GM23338 (cell line): ENCODE measurements around the gene PCNX3. TPM values are rescaled to one million over a fixed set of nuclear protein-coding genes. Genes with fewer than 3 reads are reported as not detected.

Source experiments
- ATAC-seq: fragments of 200-7000 bp; cut with Tn5 transposase; 3 replicates; pipeline ENCODE4 v1.9.1; 2020
- DNase-seq: peaks from one replicate; pipeline ENCODE4 v3.0.0-alpha.2; 2015; ENCODE audit warnings: low spot score
- H2AFZ ChIP-seq: fragments of 200-600 bp; sonication (generic); 2 replicates; pipeline ENCODE4 v1.8.0; 2016; ENCODE audit warnings: antibody characterized with exemption, mild to moderate bottlenecking, moderate library complexity
- H3F3A ChIP-seq: fragments of 200-600 bp; sonication (generic); replicated peaks from 2 replicates; pipeline ENCODE4 v1.8.0; 2017; ENCODE audit warnings: antibody characterized with exemption, mixed run types, low read depth
- H3K27ac ChIP-seq: fragments of 200-600 bp; sonication (generic); 2 replicates; pipeline ENCODE4 v1.6.1; 2016; ENCODE audit warnings: low read depth
- H3K27me3 ChIP-seq: fragments of 200-600 bp; sonication (generic); 2 replicates; pipeline ENCODE4 v1.8.0; 2016; ENCODE audit warnings: mild to moderate bottlenecking, mixed run types, moderate library complexity; ENCODE audit not compliant: insufficient read depth
- H3K36me3 ChIP-seq: fragments of 200-600 bp; sonication (generic); 2 replicates; pipeline ENCODE4 v1.8.0; 2016; ENCODE audit warnings: mild to moderate bottlenecking; ENCODE audit not compliant: insufficient read depth
- H3K4me1 ChIP-seq: fragments of 200-600 bp; sonication (generic); 2 replicates; pipeline ENCODE4 v1.8.0; 2016; ENCODE audit warnings: mild to moderate bottlenecking, moderate library complexity; ENCODE audit not compliant: insufficient read depth
- H3K4me2 ChIP-seq: fragments of 200-600 bp; sonication (generic); 2 replicates; pipeline ENCODE4 v1.7.1; 2017; ENCODE audit warnings: mixed run types
- H3K4me3 ChIP-seq: fragments of 200-600 bp; sonication (generic); 2 replicates; pipeline ENCODE4 v1.6.1; 2016; ENCODE audit warnings: mixed run types
- H3K79me2 ChIP-seq: fragments of 200-600 bp; sonication (generic); replicated peaks from 2 replicates; pipeline ENCODE4 v1.8.0; 2017; ENCODE audit warnings: mild to moderate bottlenecking; ENCODE audit not compliant: insufficient read depth
- H3K9me2 ChIP-seq: fragments of 200-600 bp; sonication (generic); 2 replicates; pipeline ENCODE4 v1.8.0; 2017; ENCODE audit not compliant: insufficient read depth
- H4K20me1 ChIP-seq: fragments of 200-600 bp; sonication (generic); replicated peaks from 2 replicates; pipeline ENCODE4 v1.8.0; 2017; ENCODE audit warnings: mild to moderate bottlenecking; ENCODE audit not compliant: insufficient read depth
- H3K27ac Mint-ChIP-seq: 2 replicates; pipeline ENCODE4 v1.8.0; 2020; ENCODE audit warnings: inconsistent platforms, mild to moderate bottlenecking, moderate library complexity, mixed read lengths
- H3K27me3 Mint-ChIP-seq: 3 replicates; pipeline ENCODE4 v1.8.0; 2022; ENCODE audit warnings: low read depth, mild to moderate bottlenecking, moderate library complexity, mixed read lengths, inconsistent platforms; ENCODE audit not compliant: insufficient read depth, poor library complexity
- H3K36me3 Mint-ChIP-seq: 3 replicates; pipeline ENCODE4 v1.8.0; 2021; ENCODE audit warnings: low read depth, mild to moderate bottlenecking, inconsistent platforms, moderate library complexity, mixed read lengths
- H3K4me1 Mint-ChIP-seq: 3 replicates; pipeline ENCODE4 v1.8.0; 2020; ENCODE audit warnings: mild to moderate bottlenecking, inconsistent platforms, mixed read lengths
- H3K4me3 Mint-ChIP-seq: 3 replicates; pipeline ENCODE4 v1.8.0; 2021; ENCODE audit warnings: moderate library complexity, mild to moderate bottlenecking, inconsistent platforms, mixed read lengths
- H3K9me3 Mint-ChIP-seq: 3 replicates; pipeline ENCODE4 v1.8.0; 2020; ENCODE audit warnings: moderate library complexity, mild to moderate bottlenecking, inconsistent platforms, mixed read lengths
- CREB1 ChIP-seq: fragments of 250-450 bp; sonication (Bioruptor Pico); IDR thresholded peaks from 2 replicates; pipeline ENCODE4 v1.5.0; 2020; ENCODE audit warnings: low read depth, mild to moderate bottlenecking, moderate library complexity
- CTCF ChIP-seq, 2 experiments: fragments of 200-600 bp in 1 of 2; sonication (generic) in 1 of 2; conservative IDR thresholded peaks; 2 replicates each; pipeline versions ENCODE4 v1.5.1 to v1.6.1; 2016 to 2017; ENCODE audit warnings: antibody characterized with exemption in 2 of 2, low read depth in 2 of 2, mild to moderate bottlenecking in 2 of 2, moderate library complexity in 1 of 2
- ETS1 ChIP-seq: IDR thresholded peaks from 2 replicates; pipeline ENCODE4 v1.6.1; 2016; ENCODE audit warnings: antibody characterized with exemption
- EZH2 ChIP-seq: fragments of 200-600 bp; sonication (generic); IDR thresholded peaks from one replicate; pipeline ENCODE4 v1.8.0; 2017; ENCODE audit warnings: antibody characterized with exemption, mild to moderate bottlenecking, low read depth; ENCODE audit not compliant: unreplicated experiment
- EZH2phosphoT487 ChIP-seq: fragments of 200-600 bp; sonication (generic); IDR thresholded peaks from one replicate; pipeline ENCODE4 v1.8.1; 2018; ENCODE audit warnings: antibody characterized with exemption; ENCODE audit not compliant: unreplicated experiment
- JUNB ChIP-seq: IDR thresholded peaks from one replicate; pipeline ENCODE4 v1.6.1; 2016; ENCODE audit warnings: antibody characterized with exemption; ENCODE audit not compliant: unreplicated experiment
- NANOG ChIP-seq: IDR thresholded peaks from 2 replicates; pipeline ENCODE4 v1.6.1; 2016; ENCODE audit warnings: antibody characterized with exemption, borderline replicate concordance
- POLR2AphosphoS5 ChIP-seq: IDR thresholded peaks from 2 replicates; pipeline ENCODE4 v1.6.1; 2016; ENCODE audit warnings: antibody characterized with exemption, low read depth
- REST ChIP-seq: IDR thresholded peaks from one replicate; pipeline ENCODE4 v1.6.1; 2018; ENCODE audit warnings: antibody characterized with exemption; ENCODE audit not compliant: unreplicated experiment
- STAT1 ChIP-seq: IDR thresholded peaks from one replicate; pipeline ENCODE4 v1.6.1; 2016; ENCODE audit warnings: antibody characterized with exemption; ENCODE audit not compliant: unreplicated experiment
- ZNF114 ChIP-seq: fragments of 250-450 bp; sonication (Bioruptor Pico); IDR thresholded peaks from 2 replicates; pipeline ENCODE4 v1.5.0; 2020; ENCODE audit warnings: mild to moderate bottlenecking, moderate library complexity
- ZNF331 ChIP-seq: fragments of 250-450 bp; sonication (Bioruptor Pico); IDR thresholded peaks from 2 replicates; pipeline ENCODE4 v1.5.0; 2020; ENCODE audit warnings: low read depth, mild to moderate bottlenecking, moderate library complexity
- ZNF462 ChIP-seq: fragments of 250-450 bp; sonication (Bioruptor Pico); IDR thresholded peaks from 2 replicates; pipeline ENCODE4 v1.5.0; 2020; ENCODE audit warnings: mild to moderate bottlenecking, moderate library complexity
- polyA plus RNA-seq: library from polyadenylated mRNA; unstranded; fragments of >200 nt; fragmentation: Nextera tagmentation; extraction: Ambion mirVana; gene quantifications from 2 replicates; pipeline ENCODE4 v1.2.1, GENCODE V29; 2016
- total RNA-seq: library from RNA; depleted of rRNA; stranded (reverse); fragments of >200 nt; shearing (Covaris generic); gene quantifications from 2 replicates; pipeline ENCODE4 v1.2.3, GENCODE V29; 2014

The PCNX3 gene
- total and polyA plus RNA-seq, 2 experiments from 2014 or later, result 8.7 to 52.2 TPM

- no peak overlapping the region for H3K27ac Mint-ChIP-seq
- peaks cover 20% of the 10 kb centered on the region for H3K27me3 Mint-ChIP-seq
- Histone ChIP-seq H3K4me3 (no peak overlapping the region), H3K4me1 (peaks cover 6% of the 10 kb centered on the region; the same call in 1 of the 2 replicates), H2AFZ (no peak overlapping the region), H3K9me2 (no peaks in the 10 kb centered on the region), H3K27ac (no peak overlapping the region), H3K27me3 (no peaks in the 10 kb centered on the region), H3K79me2 (peaks cover 17% of the 10 kb centered on the region), H3F3A (peaks cover 3% of the 10 kb centered on the region), H4K20me1 (peaks cover 14% of the 10 kb centered on the region), H3K4me2 (no peak overlapping the region), H3K36me3 (no peaks in the 10 kb centered on the region; the same call in 1 of the 2 replicates)
- H3K9me3 Mint-ChIP-seq, result no peaks in the 10 kb centered on the region; the same call in 2 of the 3 replicates
- 0 out of 3 replicates have a peak overlapping the region, but pooled peaks have one; percentile 94 for H3K4me3 Mint-ChIP-seq
- no peak for TF ChIP-seq ZNF114 (CRISPR knock-in tag)
- no peak for TF ChIP-seq REST
- TF ChIP-seq STAT1, result no peak
- no peak for TF ChIP-seq CREB1 (CRISPR knock-in tag)
- no peak for TF ChIP-seq EZH2phosphoT487
- no peak for TF ChIP-seq EZH2
- TF ChIP-seq JUNB, result no peak
- TF ChIP-seq POLR2AphosphoS5, result no peak
- no peak for TF ChIP-seq ZNF462 (CRISPR knock-in tag)
- no peak for TF ChIP-seq CTCF (conservative IDR thresholded peaks at IDR 0.05; ENCODE audit: low read depth in 2 of 2)
- TF ChIP-seq ZNF331, result no peak
- TF ChIP-seq NANOG, result no peak
- TF ChIP-seq ETS1, result no peak
- DNase-seq (no peak), ATAC-seq (no peak)
- H3K4me1 Mint-ChIP-seq, result peaks cover 8% of the 10 kb centered on the region
- peaks cover 28% of the 10 kb centered on the region for H3K36me3 Mint-ChIP-seq
These were observed 2.6 kb downstream of the PCNX3 start for GRCh38 chr11:65617990-65618751.
